SK-N-SH (cell line): ENCODE data around the gene ARMC9. TPM values are rescaled to one million over a fixed set of nuclear protein-coding genes. Genes with fewer than 3 reads are reported as not detected.
"Not testable (repeated sequence)": the region's sequence is repeated elsewhere in the genome, so short reads cannot be mapped to it uniquely, and the experiment has no call there.

Experiments used
- CTCF ChIA-PET: fragments of 300-600, 350-600 bp; formaldehyde crosslinking; extraction: SDS; loops from one replicate; lab custom pipeline; 2021; lab: Yijun Ruan, JAX
- POLR2A ChIA-PET: fragments of 350-600 bp; sonication (Branson Sonifier 250); formaldehyde crosslinking; extraction: SDS; loops from one replicate; lab custom pipeline; 2020; ENCODE audit warnings: antibody characterized with exemption, inconsistent platforms; lab: Yijun Ruan, JAX
- DNase-seq: peaks from one replicate; pipeline ENCODE4 v3.0.0; 2012
- H2AFZ ChIP-seq: fragments of 200-600 bp; sonication (generic); 2 replicates; pipeline ENCODE4 v1.8.1; 2016; ENCODE audit warnings: antibody characterized with exemption, mild to moderate bottlenecking, low read depth
- H3F3A ChIP-seq: fragments of 200-600 bp; sonication (generic); replicated peaks from 2 replicates; pipeline ENCODE3; 2016; ENCODE audit warnings: antibody characterized with exemption, mild to moderate bottlenecking; ENCODE audit not compliant: insufficient read depth
- H3K27ac ChIP-seq, 2 experiments: fragments of 200-500 bp in 1 of 2; fragments of 200-600 bp in 1 of 2; sonication (Bioruptor generic) in 1 of 2; sonication (generic), shearing (Covaris generic) in 1 of 2; 2 replicates each; pipeline versions ENCODE4 v1.5.1 to v1.6.1; 2014 to 2016; ENCODE audit warnings: low read depth in 2 of 2, inconsistent platforms in 1 of 2, low read length in 1 of 2, mild to moderate bottlenecking in 1 of 2, mixed read lengths in 1 of 2
- H3K27me3 ChIP-seq: fragments of 200-600 bp; sonication (generic), shearing (Covaris generic); 2 replicates; pipeline ENCODE4 v1.6.1; 2016; ENCODE audit warnings: mixed run types; ENCODE audit not compliant: insufficient read depth
- H3K36me3 ChIP-seq, 2 experiments: fragments of 200-500 bp in 1 of 2; fragments of 200-600 bp in 1 of 2; sonication (Bioruptor generic) in 1 of 2; sonication (generic) in 1 of 2; replicated peaks in 1 of 2; 2 replicates each; pipeline versions ENCODE3 to v1.5.1; 2014 to 2016; ENCODE audit warnings: low read length in 1 of 2, mild to moderate bottlenecking in 1 of 2; ENCODE audit not compliant: insufficient read depth in 2 of 2, control insufficient read depth in 1 of 2
- H3K4me1 ChIP-seq, 2 experiments: fragments of 200-500 bp in 1 of 2; fragments of 200-600 bp in 1 of 2; sonication (Bioruptor generic) in 1 of 2; sonication (generic), shearing (Covaris generic) in 1 of 2; 2 replicates each; pipeline versions ENCODE4 v1.5.1 to v1.6.1; 2014 to 2016; ENCODE audit warnings: low read depth in 1 of 2, low read length in 1 of 2, mixed run types in 1 of 2; ENCODE audit not compliant: insufficient read depth in 2 of 2, control insufficient read depth in 1 of 2
- H3K4me2 ChIP-seq: fragments of 200-600 bp; sonication (generic), shearing (Covaris generic); 2 replicates; pipeline ENCODE4 v1.6.1; 2017; ENCODE audit warnings: mixed run types
- H3K4me3 ChIP-seq, 2 experiments: fragments of 200-500 bp in 1 of 2; fragments of 200-600 bp in 1 of 2; sonication (Bioruptor generic) in 1 of 2; sonication (generic), shearing (Covaris generic) in 1 of 2; 2 replicates each; pipeline versions ENCODE4 v1.5.1 to v1.8.1; 2014 to 2016; ENCODE audit warnings: low read depth in 2 of 2, inconsistent platforms in 1 of 2, low read length in 1 of 2, mild to moderate bottlenecking in 1 of 2, mixed read lengths in 1 of 2, moderate library complexity in 1 of 2
- H3K79me2 ChIP-seq: fragments of 200-600 bp; sonication (generic); 2 replicates; pipeline ENCODE4 v1.8.1; 2017; ENCODE audit warnings: mild to moderate bottlenecking; ENCODE audit not compliant: insufficient read depth
- H3K9ac ChIP-seq: fragments of 200-600 bp; sonication (generic); 2 replicates; pipeline ENCODE4 v1.6.1; 2017; ENCODE audit warnings: mixed run types
- H3K9me2 ChIP-seq: fragments of 200-600 bp; sonication (generic); 2 replicates; pipeline ENCODE4 v1.6.1; 2017; ENCODE audit warnings: mixed run types
- H3K9me3 ChIP-seq: fragments of 200-600 bp; sonication (generic); 2 replicates; pipeline ENCODE4 v1.6.1; 2017; ENCODE audit warnings: mixed run types, mild to moderate bottlenecking, moderate library complexity
- H4K20me1 ChIP-seq: fragments of 200-600 bp; sonication (generic); 2 replicates; pipeline ENCODE4 v1.6.1; 2017; ENCODE audit warnings: mild to moderate bottlenecking, mixed run types; ENCODE audit not compliant: insufficient read depth
- CTCF ChIP-seq: fragments of 200-600 bp; sonication (generic); IDR thresholded peaks from 2 replicates; pipeline ENCODE4 v1.6.1; 2017; ENCODE audit warnings: antibody characterized with exemption, mild to moderate bottlenecking, moderate library complexity
- RAD21 ChIP-seq: IDR thresholded peaks from 2 replicates; pipeline ENCODE4 v1.6.1; 2012; ENCODE audit warnings: mild to moderate bottlenecking, low read length
- WGBS: methylation state at CpG from one replicate; pipeline ENCODE4 v1.1.6; 2017; ENCODE audit warnings: low lambda C conversion rate; 5-methylcytosine and 5-hydroxymethylcytosine counted together
- polyA plus RNA-seq, 3 experiments: library from polyadenylated mRNA; depleted of rRNA; stranded (reverse); fragments of >200 nt; gene quantifications; 2 replicates each; pipeline ENCODE4 v1.2.3, GENCODE V29; 2012

Gene ARMC9
- polyA plus RNA-seq, 1 of the 3 experiments (the other 2 are of a cell fraction), result 25.3 TPM

GRCh38 chr2:231405601-231406367 lies 207.4 kb downstream of the ARMC9 start:
- DNase-seq, H3K4me1 ChIP-seq, H3K36me3 ChIP-seq, H3K9ac ChIP-seq, H3K79me2 ChIP-seq, H3K9me2 ChIP-seq, H3K27me3 ChIP-seq, H4K20me1 ChIP-seq, POLR2A ChIA-PET, H3F3A ChIP-seq, H3K9me3 ChIP-seq: not testable (repeated sequence)
- Histone ChIP-seq H2AFZ (peak overlapping the region; percentile 84), H3K4me2 (peak overlapping the region; percentile 35; the same call in 1 of the 2 replicates), H3K4me3 (peak overlapping the region in 1 of 2 experiments; percentile 35; a peak in 1 of 4 replicates), H3K27ac (peak overlapping the region in 1 of 2 experiments; percentile 27; a peak in 1 of 4 replicates)
- CTCF ChIA-PET, result interaction anchor here (0.6 to 17.2 kb wide), 26 partner anchors 8 to 353 kb away, joined by 3 to 302 read pairs (median 4); partner anchors contain the start of gene B3GNT7
- TF ChIP-seq RAD21, result peak; percentile 43
- peak; percentile 70 for TF ChIP-seq CTCF
- WGBS, result 17% methylated on average over 16 of the region's 16 CpGs

- H3K9me2 ChIP-seq, H3K4me2 ChIP-seq, H3K27ac ChIP-seq, H2AFZ ChIP-seq, H3K4me3 ChIP-seq, H3K27me3 ChIP-seq, H3K9ac ChIP-seq, POLR2A ChIA-PET, H3K4me1 ChIP-seq, H3F3A ChIP-seq, H3K9me3 ChIP-seq, H3K79me2 ChIP-seq, H3K36me3 ChIP-seq, H4K20me1 ChIP-seq, DNase-seq: not testable (repeated sequence)
- WGBS, result 75% methylated on average over 5 of the region's 5 CpGs
- CTCF ChIA-PET, result interaction anchor here (0.6 to 17.2 kb wide), 8 partner anchors 9 to 179 kb away, joined by 3 to 302 read pairs (median 4); partner anchors contain the start of genes B3GNT7 and NCL
Observed at GRCh38 chr2:231407686-231408085, 209.3 kb downstream of the ARMC9 start.

- H3K4me3 ChIP-seq, H4K20me1 ChIP-seq, H3K36me3 ChIP-seq, H3K27me3 ChIP-seq, H3K9me2 ChIP-seq, H3K79me2 ChIP-seq, H3K27ac ChIP-seq, H3K9ac ChIP-seq, DNase-seq, H2AFZ ChIP-seq, H3K9me3 ChIP-seq, H3K4me1 ChIP-seq, H3F3A ChIP-seq, H3K4me2 ChIP-seq, POLR2A ChIA-PET: not testable (repeated sequence)
- CTCF ChIA-PET, result interaction anchor here (1.1 to 17.2 kb wide), 6 partner anchors 9 to 180 kb away, joined by 3 to 302 read pairs (median 29); partner anchors contain the start of genes B3GNT7 and NCL
- WGBS, result 78% methylated on average over 9 of the region's 9 CpGs
Observed at GRCh38 chr2:231408304-231408703, 209.9 kb downstream of the ARMC9 start.
